Subcutaneous adipose tissue (tissue), 4 donors: ENCODE results near the gene CCDC150. TPM values are rescaled to one million over a fixed set of nuclear protein-coding genes. Genes with fewer than 3 reads are reported as not detected.

Experiments
- CTCF ChIP-seq: fragments of 450-650 bp; IDR thresholded peaks from one replicate; pipeline ENCODE4 v1.5.1; 2016; ENCODE audit warnings: low read depth, mild to moderate bottlenecking, control low read depth, antibody characterized with exemption, moderate library complexity
- total RNA-seq, 4 donors: library from RNA; depleted of rRNA; stranded (reverse); fragments of >200 nt; gene quantifications; one replicate each; pipeline ENCODE4 v1.1.0, GENCODE V29; 2016

The CCDC150 gene
- total RNA-seq, 4 donors from 2014 or later, result 1.3 to 2.7 (median 2.5) TPM

GRCh38 chr2:196657333-196657732 is 17.8 kb downstream of the CCDC150 start:
- no peak for TF ChIP-seq CTCF

GRCh38 chr2:196659844-196660243 is 20.3 kb downstream of the CCDC150 start:
- no peak for TF ChIP-seq CTCF

GRCh38 chr2:196660244-196660643 is 20.7 kb downstream of the CCDC150 start:
- no peak for TF ChIP-seq CTCF

GRCh38 chr2:196670342-196670741 is 30.8 kb downstream of the CCDC150 start:
- TF ChIP-seq CTCF, result no peak

- TF ChIP-seq CTCF, result no peak
These were observed 36.4 kb downstream of the CCDC150 start for GRCh38 chr2:196675963-196676362.

GRCh38 chr2:196677404-196677803 is 37.9 kb downstream of the CCDC150 start:
- no peak for TF ChIP-seq CTCF

GRCh38 chr2:196679368-196679767 is 39.9 kb downstream of the CCDC150 start:
- TF ChIP-seq CTCF, result no peak
